SK-N-MC (cell line): ENCODE data around the gene SLC26A2.

Experiments used
- EZH2 ChIP-seq: fragments of 200-600 bp; sonication (generic); IDR thresholded peaks from one replicate; pipeline ENCODE4 v1.6.1; 2017; ENCODE audit warnings: antibody characterized with exemption
- FOXP2 ChIP-seq: optimal IDR thresholded peaks from 2 replicates; pipeline ENCODE3; 2011; ENCODE audit warnings: mild to moderate bottlenecking, moderate library complexity; ENCODE audit not compliant: insufficient read depth; ENCODE audit errors: extremely low read length, control extremely low read depth
- POLR2AphosphoS5 ChIP-seq: IDR thresholded peaks from 2 replicates; pipeline ENCODE4 v1.6.1; 2012; ENCODE audit warnings: mild to moderate bottlenecking, low read depth, low read length, borderline replicate concordance

DNA sequence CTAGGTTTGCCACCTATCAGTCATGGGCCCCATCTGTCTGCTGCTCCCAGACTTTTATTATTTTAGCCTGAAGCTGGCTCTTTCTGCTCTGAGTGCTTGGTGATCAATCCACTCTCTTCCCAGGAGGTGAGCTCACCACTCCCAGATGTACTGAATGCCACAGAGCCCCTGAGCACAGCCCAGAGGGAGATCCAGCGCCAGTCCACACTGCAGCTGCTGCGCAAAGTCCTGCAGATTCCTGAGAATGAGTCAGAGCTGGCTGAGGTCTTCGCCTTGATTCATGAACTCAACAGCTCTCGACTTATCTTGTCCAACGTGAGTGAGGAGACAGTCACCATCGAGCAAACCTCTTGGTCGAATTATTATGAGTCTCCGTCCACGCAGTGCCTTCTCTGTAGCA, 76.0 kb downstream of the SLC26A2 start:
- TF ChIP-seq POLR2AphosphoS5, result no peak
- TF ChIP-seq EZH2, result no peak
- no peak for TF ChIP-seq FOXP2
